WTC11 (cell line): ENCODE results near the gene IFNA16. TPM values are rescaled to one million over a fixed set of nuclear protein-coding genes. Genes with fewer than 3 reads are reported as not detected.
"Not testable (repeated sequence)": the region's sequence is repeated elsewhere in the genome, so short reads cannot be mapped to it uniquely, and the experiment has no call there.

Experiments
- ATAC-seq: fragments of 200-7000 bp; cut with Tn5 transposase; 2 replicates; pipeline ENCODE4 v1.10.0; 2021; ENCODE audit warnings: mild to moderate bottlenecking, moderate library complexity
- CTCF ChIA-PET: fragments of 300-600 bp; sonication (Branson Sonifier 250); formaldehyde crosslinking; loops from one replicate; lab custom pipeline; 2021; ENCODE audit warnings: antibody characterized with exemption; lab: Charles Lee
- POLR2A ChIA-PET: fragments of 350-600 bp; sonication (Branson Sonifier 250); formaldehyde crosslinking; loops from one replicate; lab custom pipeline; 2021; ENCODE audit warnings: antibody characterized with exemption; lab: Charles Lee
- DNase-seq: peaks from one replicate; pipeline ENCODE4 v3.0.0; 2021; ENCODE audit warnings: low spot score
- H3K27ac Mint-ChIP-seq: 2 replicates; pipeline ENCODE4 v1.8.0; 2021; ENCODE audit warnings: mixed read lengths
- H3K27me3 Mint-ChIP-seq: 2 replicates; pipeline ENCODE4 v1.8.0; 2021; ENCODE audit warnings: low read depth, mild to moderate bottlenecking, moderate library complexity, mixed read lengths
- H3K36me3 Mint-ChIP-seq: 2 replicates; pipeline ENCODE4 v1.8.0; 2021; ENCODE audit warnings: mixed read lengths
- H3K4me1 Mint-ChIP-seq: 2 replicates; pipeline ENCODE4 v1.8.0; 2022; ENCODE audit warnings: mixed read lengths
- H3K4me3 Mint-ChIP-seq: 2 replicates; pipeline ENCODE4 v1.8.0; 2021; ENCODE audit warnings: mild to moderate bottlenecking, moderate library complexity, mixed read lengths
- H3K9me3 Mint-ChIP-seq: 2 replicates; pipeline ENCODE4 v1.8.0; 2021; ENCODE audit warnings: mixed read lengths
- CREB1 ChIP-seq: sonication (generic); formaldehyde crosslinking; IDR thresholded peaks from 2 replicates; pipeline ENCODE4 v1.8.0; 2023; ENCODE audit warnings: mild to moderate bottlenecking, missing genetic modification reagents
- E2F4 ChIP-seq: sonication (generic); formaldehyde crosslinking; IDR thresholded peaks from 2 replicates; pipeline ENCODE4 v1.8.1; 2022; ENCODE audit warnings: low read depth, mild to moderate bottlenecking, moderate library complexity, missing genetic modification reagents, borderline replicate concordance
- E2F5 ChIP-seq: sonication (generic); formaldehyde crosslinking; IDR thresholded peaks from 2 replicates; pipeline ENCODE4 v1.8.1; 2022; ENCODE audit warnings: mild to moderate bottlenecking, moderate library complexity, missing genetic modification reagents
- EMX1 ChIP-seq: fragments of 250-450 bp; sonication (Bioruptor Pico); IDR thresholded peaks from 2 replicates; pipeline ENCODE4 v1.8.0; 2021; ENCODE audit warnings: mild to moderate bottlenecking
- ETV6 ChIP-seq: sonication (generic); formaldehyde crosslinking; IDR thresholded peaks from 2 replicates; pipeline ENCODE4 v1.8.1; 2022; ENCODE audit warnings: mild to moderate bottlenecking, missing genetic modification reagents
- FOXJ3 ChIP-seq: sonication (generic); formaldehyde crosslinking; IDR thresholded peaks from 2 replicates; pipeline ENCODE4 v1.9.0; 2021; ENCODE audit warnings: missing genetic modification reagents, mild to moderate bottlenecking, borderline replicate concordance
- ZMAT4 ChIP-seq: fragments of 250-450 bp; sonication (Bioruptor Pico); IDR thresholded peaks from 2 replicates; pipeline ENCODE4 v1.9.0; 2021; ENCODE audit warnings: mild to moderate bottlenecking
- ZNF138 ChIP-seq: sonication (generic); formaldehyde crosslinking; conservative IDR thresholded peaks from 2 replicates; pipeline ENCODE4 v1.8.1; 2022; ENCODE audit warnings: mild to moderate bottlenecking, moderate library complexity, missing genetic modification reagents
- ZNF219 ChIP-seq: sonication (generic); formaldehyde crosslinking; IDR thresholded peaks from 2 replicates; pipeline ENCODE4 v1.8.0; 2023; ENCODE audit warnings: missing genetic modification reagents, mild to moderate bottlenecking, borderline replicate concordance
- ZNF281 ChIP-seq: sonication (generic); formaldehyde crosslinking; IDR thresholded peaks from 2 replicates; pipeline ENCODE4 v1.8.0; 2023; ENCODE audit warnings: mild to moderate bottlenecking, missing genetic modification reagents
- ZNF425 ChIP-seq: fragments of 250-450 bp; sonication (Bioruptor Pico); conservative IDR thresholded peaks from 2 replicates; pipeline ENCODE4 v1.9.0; 2021; ENCODE audit warnings: mild to moderate bottlenecking
- ZNF532 ChIP-seq: fragments of 250-450 bp; sonication (Bioruptor Pico); IDR thresholded peaks from 2 replicates; pipeline ENCODE4 v1.9.0; 2021; ENCODE audit warnings: mild to moderate bottlenecking, borderline replicate concordance
- ZSCAN18 ChIP-seq: fragments of 250-450 bp; sonication (Bioruptor Pico); IDR thresholded peaks from 2 replicates; pipeline ENCODE4 v2.1.2; 2022; ENCODE audit warnings: mild to moderate bottlenecking, moderate library complexity
- total RNA-seq: library from RNA; stranded (reverse); gene quantifications from 3 replicates; pipeline ENCODE4 v1.2.3, GENCODE V29; 2021
- TF ChIP-seq, protein P1 (sequence below): sonication (generic); formaldehyde crosslinking; IDR thresholded peaks from 2 replicates; pipeline ENCODE4 v1.8.1; 2023; ENCODE audit warnings: mild to moderate bottlenecking, moderate library complexity, missing genetic modification reagents
- TF ChIP-seq, protein P2 (sequence below): sonication (generic); formaldehyde crosslinking; IDR thresholded peaks from 2 replicates; pipeline ENCODE4 v1.8.0; 2023; ENCODE audit warnings: missing genetic modification reagents
- TF ChIP-seq, protein P3 (sequence below): sonication (generic); formaldehyde crosslinking; conservative IDR thresholded peaks from 2 replicates; pipeline ENCODE4 v1.8.1; 2022; ENCODE audit warnings: mild to moderate bottlenecking, missing genetic modification reagents

The IFNA16 gene
- total RNA-seq, 1 experiment from 2014 or later, result not detected

GRCh38 chr9:21210311-21210710, 6.8 kb downstream of the IFNA16 start (continued):
- TF ChIP-seq ZNF281 (CRISPR knock-in tag) (no peak), EMX1 (CRISPR knock-in tag) (no peak), FOXJ3 (CRISPR knock-in tag) (no peak), ZMAT4 (CRISPR knock-in tag) (no peak), E2F5 (CRISPR knock-in tag) (no peak), E2F4 (no peak), ZNF425 (CRISPR knock-in tag) (no peak), CREB1 (CRISPR knock-in tag) (no peak)
- TF ChIP-seq, protein P1, sequence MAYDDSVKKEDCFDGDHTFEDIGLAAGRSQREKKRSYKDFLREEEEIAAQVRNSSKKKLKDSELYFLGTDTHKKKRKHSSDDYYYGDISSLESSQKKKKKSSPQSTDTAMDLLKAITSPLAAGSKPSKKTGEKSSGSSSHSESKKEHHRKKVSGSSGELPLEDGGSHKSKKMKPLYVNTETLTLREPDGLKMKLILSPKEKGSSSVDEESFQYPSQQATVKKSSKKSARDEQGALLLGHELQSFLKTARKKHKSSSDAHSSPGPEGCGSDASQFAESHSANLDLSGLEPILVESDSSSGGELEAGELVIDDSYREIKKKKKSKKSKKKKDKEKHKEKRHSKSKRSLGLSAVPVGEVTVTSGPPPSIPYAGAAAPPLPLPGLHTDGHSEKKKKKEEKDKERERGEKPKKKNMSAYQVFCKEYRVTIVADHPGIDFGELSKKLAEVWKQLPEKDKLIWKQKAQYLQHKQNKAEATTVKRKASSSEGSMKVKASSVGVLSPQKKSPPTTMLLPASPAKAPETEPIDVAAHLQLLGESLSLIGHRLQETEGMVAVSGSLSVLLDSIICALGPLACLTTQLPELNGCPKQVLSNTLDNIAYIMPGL (CRISPR knock-in tag), result no peak

DNA sequence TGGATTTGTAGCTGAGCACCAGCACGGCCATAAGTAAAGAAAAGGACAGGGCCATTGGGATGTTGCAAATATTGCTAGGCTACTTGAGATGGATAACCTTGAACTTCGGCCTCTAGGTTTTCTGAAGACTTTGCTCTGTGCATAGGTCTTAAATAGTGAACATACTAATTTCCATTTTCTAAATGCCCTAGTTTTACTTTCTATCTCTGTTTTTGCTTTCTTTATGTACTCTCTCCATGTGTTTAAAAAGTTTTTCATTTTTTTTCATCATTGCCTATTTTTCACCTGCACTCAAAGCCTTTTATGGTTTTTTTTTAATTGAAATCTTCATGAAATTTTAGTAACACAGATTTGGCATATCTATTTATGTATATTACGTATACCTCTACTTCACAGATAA, 10.1 kb downstream of the IFNA16 start, which contains the start of gene IFNA10:
IFNA10 (minus strand) TSS at position 101 of the 400 bp plus-strand sequence; CDS start at position 55, 46 bp downstream.
- DNase-seq, H3K27me3 Mint-ChIP-seq, H3K4me3 Mint-ChIP-seq, POLR2A ChIA-PET, H3K9me3 Mint-ChIP-seq, H3K36me3 Mint-ChIP-seq, CTCF ChIA-PET, ATAC-seq, H3K27ac Mint-ChIP-seq, H3K4me1 Mint-ChIP-seq: not testable (repeated sequence)

DNA sequence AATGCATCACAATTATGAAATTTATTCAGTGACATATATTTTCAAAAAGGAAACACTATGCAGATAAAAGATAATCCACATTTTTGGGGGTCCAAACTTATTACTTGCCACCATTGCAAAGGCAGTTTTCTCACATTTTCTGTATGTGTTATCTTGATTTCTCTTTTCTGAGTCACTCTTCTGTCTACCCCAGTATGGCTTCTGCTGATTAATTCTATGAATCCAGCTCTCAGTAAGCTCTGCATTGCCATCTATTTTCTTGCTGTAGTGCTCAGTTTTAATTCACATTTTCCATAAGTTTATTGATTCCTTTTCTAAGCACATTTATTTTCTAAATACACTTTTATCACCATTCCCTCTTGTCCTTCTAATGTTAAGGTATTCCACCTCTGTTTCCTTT, 11.9 kb downstream of the IFNA16 start:
- no peak overlapping the region for H3K4me3 Mint-ChIP-seq
- H3K36me3 Mint-ChIP-seq, result no peaks in the 10 kb centered on the region
- peaks cover 7% of the 10 kb centered on the region; the same call in 1 of the 2 replicates for H3K27me3 Mint-ChIP-seq
- ChIA-PET CTCF (no interaction called here), POLR2A (no interaction called here)
- H3K27ac Mint-ChIP-seq, result no peak overlapping the region
- peaks cover 6% of the 10 kb centered on the region; the same call in 1 of the 2 replicates for H3K9me3 Mint-ChIP-seq
- ATAC-seq (no peak), DNase-seq (no peak)
- no peaks in the 10 kb centered on the region for H3K4me1 Mint-ChIP-seq
- TF ChIP-seq ZNF138, result no peak
- no peak for TF ChIP-seq ZSCAN18 (CRISPR knock-in tag)
- no peak for TF ChIP-seq ZNF219
- TF ChIP-seq, protein P2, sequence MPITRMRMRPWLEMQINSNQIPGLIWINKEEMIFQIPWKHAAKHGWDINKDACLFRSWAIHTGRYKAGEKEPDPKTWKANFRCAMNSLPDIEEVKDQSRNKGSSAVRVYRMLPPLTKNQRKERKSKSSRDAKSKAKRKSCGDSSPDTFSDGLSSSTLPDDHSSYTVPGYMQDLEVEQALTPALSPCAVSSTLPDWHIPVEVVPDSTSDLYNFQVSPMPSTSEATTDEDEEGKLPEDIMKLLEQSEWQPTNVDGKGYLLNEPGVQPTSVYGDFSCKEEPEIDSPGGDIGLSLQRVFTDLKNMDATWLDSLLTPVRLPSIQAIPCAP (CRISPR knock-in tag), result no peak
- TF ChIP-seq, protein P3, sequence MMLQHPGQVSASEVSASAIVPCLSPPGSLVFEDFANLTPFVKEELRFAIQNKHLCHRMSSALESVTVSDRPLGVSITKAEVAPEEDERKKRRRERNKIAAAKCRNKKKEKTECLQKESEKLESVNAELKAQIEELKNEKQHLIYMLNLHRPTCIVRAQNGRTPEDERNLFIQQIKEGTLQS (CRISPR knock-in tag), result no peak
- no peak for TF ChIP-seq ZNF532 (CRISPR knock-in tag)
- TF ChIP-seq ETV6 (CRISPR knock-in tag), result no peak
